HepG2 (cell line): ENCODE results near the gene TRIM44. TPM values are rescaled to one million over a fixed set of nuclear protein-coding genes. Genes with fewer than 3 reads are reported as not detected.

Experiments used
- ATAC-seq: fragments of 200-7000 bp; cut with Tn5 transposase; 3 replicates; pipeline ENCODE4 v1.9.1; 2020; ENCODE audit warnings: mild to moderate bottlenecking, moderate library complexity
- BruUV-seq: library from RNA; stranded (reverse); fragments of 400-500 nt; replicated peaks from 2 replicates; lab custom pipeline; 2021; lab: Mats Ljungman, UMichigan
- CTCF ChIA-PET: fragments of 300-600 bp; formaldehyde crosslinking; extraction: SDS; loops from one replicate; lab custom pipeline; 2021; ENCODE audit warnings: low total read pairs, inconsistent platforms, low intra/inter-chr PET ratio; lab: Yijun Ruan, JAX
- POLR2A ChIA-PET: fragments of 350-600 bp; sonication (Branson Sonifier 250); formaldehyde crosslinking; loops from one replicate; lab custom pipeline; 2020; ENCODE audit warnings: antibody characterized with exemption, inconsistent platforms; lab: Yijun Ruan, JAX
- DNase-seq: peaks from one replicate; pipeline ENCODE4 v3.0.0-alpha.2; 2015; ENCODE audit warnings: low spot score
- FAIRE-seq: peaks from 3 replicates; lab custom pipeline; 2011; peaks lifted over from hg19 to GRCh38; lab: Jason Lieb, UNC
- H2AFZ ChIP-seq: one replicate; pipeline ENCODE4 v1.6.1; 2011; ENCODE audit warnings: low read length, inconsistent platforms
- H3K27ac ChIP-seq: fragments of 300-600 bp; 3 replicates; pipeline ENCODE4 v1.8.0; 2011; ENCODE audit warnings: mixed run types, mild to moderate bottlenecking, mixed read lengths, low read length, inconsistent platforms; ENCODE audit not compliant: insufficient read depth; ENCODE audit errors: extremely low read length
- H3K27me3 ChIP-seq, 2 experiments: fragments of 200-600 bp in 1 of 2; 2 replicates in 1 of 2; 3 replicates in 1 of 2; pipeline versions ENCODE4 v1.6.0 to v1.8.0; 2011; ENCODE audit warnings: low read length in 2 of 2, mild to moderate bottlenecking in 2 of 2, moderate library complexity in 2 of 2, inconsistent platforms in 1 of 2; ENCODE audit not compliant: insufficient read depth in 2 of 2, control insufficient read depth in 1 of 2
- H3K36me3 ChIP-seq, 2 experiments: fragments of 200-600 bp in 1 of 2; replicated peaks in 1 of 2; 2 replicates in 1 of 2; 3 replicates in 1 of 2; pipeline versions ENCODE4 v1.5.1 to v1.8.0; 2011; ENCODE audit warnings: low read length in 2 of 2, inconsistent platforms in 1 of 2; ENCODE audit not compliant: insufficient read depth in 2 of 2, control insufficient read depth in 1 of 2
- H3K4me1 ChIP-seq: 2 replicates; pipeline ENCODE4 v1.5.1; 2012; ENCODE audit warnings: low read length, inconsistent platforms; ENCODE audit not compliant: insufficient read depth
- H3K4me2 ChIP-seq: 2 replicates; pipeline ENCODE4 v1.6.0; 2011; ENCODE audit warnings: low read depth, low read length, inconsistent platforms
- H3K4me3 ChIP-seq, 3 experiments: fragments of 200-600 bp in 1 of 3; sonication (generic), shearing (Covaris generic) in 1 of 3; replicated peaks in 1 of 3; 2 replicates each; pipeline ENCODE4 v1.5.1; 2011 to 2016; ENCODE audit warnings: low read length in 3 of 3, inconsistent platforms in 2 of 3, low read depth in 2 of 3, mild to moderate bottlenecking in 2 of 3, control low read depth in 1 of 3, mixed read lengths in 1 of 3; ENCODE audit not compliant: insufficient read depth in 1 of 3
- H3K79me2 ChIP-seq: one replicate; pipeline ENCODE4 v1.6.1; 2011; ENCODE audit warnings: low read length, inconsistent platforms; ENCODE audit not compliant: insufficient read depth
- H3K9ac ChIP-seq: 2 replicates; pipeline ENCODE4 v1.6.0; 2011; ENCODE audit warnings: mild to moderate bottlenecking, low read depth, low read length, inconsistent platforms; ENCODE audit not compliant: insufficient read depth
- H3K9me3 ChIP-seq: 2 replicates; pipeline ENCODE4 v1.5.1; 2012; ENCODE audit warnings: mild to moderate bottlenecking, low read length
- H4K20me1 ChIP-seq: 2 replicates; pipeline ENCODE4 v1.6.0; 2011; ENCODE audit warnings: inconsistent platforms, mild to moderate bottlenecking, low read length, moderate library complexity; ENCODE audit not compliant: insufficient read depth
- HMG20A ChIP-seq: IDR thresholded peaks from 2 replicates; pipeline ENCODE4 v1.6.1; 2016; ENCODE audit warnings: borderline replicate concordance
- MXI1 ChIP-seq: IDR thresholded peaks from 3 replicates; pipeline ENCODE4 v1.6.1; 2012; ENCODE audit warnings: low read depth, low read length, inconsistent platforms, borderline replicate concordance
- SMYD3 ChIP-seq: sonication (generic); formaldehyde crosslinking; IDR thresholded peaks from 2 replicates; pipeline ENCODE4 v1.8.1; 2023; ENCODE audit warnings: mild to moderate bottlenecking, missing genetic modification reagents
- TGIF2 ChIP-seq: IDR thresholded peaks from 2 replicates; pipeline ENCODE4 v1.6.1; 2016; ENCODE audit warnings: control low read depth, missing compliant biosample characterization
- ZIK1 ChIP-seq: sonication (generic); formaldehyde crosslinking; IDR thresholded peaks from 2 replicates; pipeline ENCODE4 v1.5.0; 2020; ENCODE audit warnings: mild to moderate bottlenecking, low read depth, missing genetic modification reagents, borderline replicate concordance
- ZNF556 ChIP-seq: sonication (generic); formaldehyde crosslinking; IDR thresholded peaks from 2 replicates; pipeline ENCODE4 v1.4.0; 2020; ENCODE audit warnings: mild to moderate bottlenecking, missing genetic modification reagents, borderline replicate concordance
- ZNF790 ChIP-seq: sonication (generic); formaldehyde crosslinking; IDR thresholded peaks from 2 replicates; pipeline ENCODE4 v1.8.0; 2022; ENCODE audit warnings: missing genetic modification reagents, mild to moderate bottlenecking, borderline replicate concordance
- WGBS: methylation state at CpG from one replicate; pipeline ENCODE4 v1.1.6; 2017; ENCODE audit warnings: low lambda C conversion rate; 5-methylcytosine and 5-hydroxymethylcytosine counted together
- in situ Hi-C: cut with HindIII; loops from 2 replicates; pipeline ENCODE4 v1.10.0; 2017; ENCODE audit warnings: low pct_unique_long_range_greater_than_20kb; ENCODE audit not compliant: extremely low pct_ligation_motif_present
- intact Hi-C: fragments of 100-400 bp; cut with micrococcal nuclease; formaldehyde crosslinking; loops from one replicate; pipeline ENCODE4 v1.10.0; 2022; ENCODE audit not compliant: unreplicated experiment
- polyA plus RNA-seq, 8 experiments: library from polyadenylated mRNA; depleted of rRNA in 3 of 8; stranded (reverse) in 7 of 8; unstranded in 1 of 8; fragments of >200 nt; fragmentation: Illumina TruSeq in 4 of 8; extraction: Trizol in 4 of 8; gene quantifications; 2 replicates each; pipeline versions ENCODE4 v1.2.1 to v1.2.3, GENCODE V29; 2011 to 2016; ENCODE audit warnings: low read depth in 4 of 8, missing spikeins in 1 of 8, mixed read lengths in 1 of 8; ENCODE audit not compliant: insufficient read depth in 1 of 8
- total RNA-seq, 5 experiments: library from RNA; depleted of rRNA; stranded (reverse); fragments of >200 nt; fragmentation: Illumina TruSeq; extraction: Trizol; gene quantifications; 2 replicates each; pipeline ENCODE4 v1.2.3, GENCODE V29; 2016; ENCODE audit warnings: low read depth in 1 of 5

TRIM44 gene
- total and polyA plus RNA-seq, 2 of the 13 experiments (the other 11 are each of a cell fraction or from before 2014, with no cell fraction given), result 22.7 to 50.3 TPM

GRCh38 chr11:35654711-35655110, 7.9 kb upstream of the TRIM44 start:
- ATAC-seq (no peak), DNase-seq (no peak), FAIRE-seq (no peak)
- in situ Hi-C loops (no loop called here), intact Hi-C loops (no loop called here)
- Histone ChIP-seq H3K4me2 (no peak overlapping the region), H3K36me3 (no peaks in the 10 kb centered on the region), H4K20me1 (no peaks in the 10 kb centered on the region), H3K9ac (no peak overlapping the region), H3K79me2 (no peaks in the 10 kb centered on the region), H3K4me1 (no peaks in the 10 kb centered on the region; the same call in 1 of the 2 replicates), H3K27me3 (peaks cover 1 to 28% of the 10 kb centered on the region in 2 experiments; a peak in 3 of 5 replicates), H3K9me3 (no peaks in the 10 kb centered on the region), H3K4me3 (no peak overlapping the region), H3K27ac (no peak overlapping the region), H2AFZ (no peak overlapping the region)
- ChIA-PET CTCF (no interaction called here), POLR2A (no interaction called here)
- TF ChIP-seq HMG20A (no peak), ZIK1 (CRISPR knock-in tag) (no peak), SMYD3 (CRISPR knock-in tag) (no peak), ZNF790 (CRISPR knock-in tag) (no peak)
- 59% methylated on average over 6 of the region's 6 CpGs for WGBS
- no TSS peak for BruUV-seq

DNA sequence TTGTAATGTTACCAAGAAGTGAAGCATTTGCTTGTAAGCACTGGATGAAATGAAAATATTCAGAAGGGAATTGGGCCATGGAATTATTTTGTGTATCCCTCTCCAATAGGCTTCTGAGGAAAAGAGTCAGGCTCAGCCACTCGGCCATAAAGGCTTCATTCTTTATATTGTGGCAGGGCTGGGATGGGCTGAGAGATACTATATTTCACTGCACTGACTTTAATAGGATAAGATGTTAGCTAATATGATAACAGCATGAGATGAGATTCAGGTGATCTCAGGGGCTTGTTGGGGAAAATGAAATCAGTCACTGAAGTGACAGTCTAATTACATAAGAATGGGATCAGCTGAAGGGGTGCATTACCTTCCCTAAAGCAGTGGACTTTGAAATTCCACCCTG, 7.3 kb upstream of the TRIM44 start:
- intact Hi-C loops, result no loop called here
- FAIRE-seq, result no peak
- no peaks in the 10 kb centered on the region for H3K79me2 ChIP-seq
- ChIA-PET POLR2A (no interaction called here), CTCF (no interaction called here)
- no peak overlapping the region for H3K9ac ChIP-seq
- no peak overlapping the region for H3K4me2 ChIP-seq
- ATAC-seq, result no peak
- H2AFZ ChIP-seq, result no peak overlapping the region
- H4K20me1 ChIP-seq, result no peaks in the 10 kb centered on the region
- no peaks in the 10 kb centered on the region for H3K9me3 ChIP-seq
- H3K27me3 ChIP-seq, result peaks cover 1 to 29% of the 10 kb centered on the region in 2 experiments; a peak in 3 of 5 replicates
- H3K4me1 ChIP-seq, result no peaks in the 10 kb centered on the region; the same call in 1 of the 2 replicates
- 4% methylated on average over 1 of the region's 1 CpG for WGBS
- no peak overlapping the region for H3K4me3 ChIP-seq
- H3K27ac ChIP-seq, result no peak overlapping the region
- no peak for TF ChIP-seq MXI1
- TF ChIP-seq TGIF2 (CRISPR knock-in tag), result no peak
- TF ChIP-seq ZNF556 (CRISPR knock-in tag), result no peak
- no TSS peak for BruUV-seq
- in situ Hi-C loops, result no loop called here
- no peak for DNase-seq
- no peaks in the 10 kb centered on the region for H3K36me3 ChIP-seq
